H1 (cell line): Measurements from ENCODE around the gene CHCHD6. TPM values are rescaled to one million over a fixed set of nuclear protein-coding genes. Genes with fewer than 3 reads are reported as not detected.

Experiments
- CTCF ChIA-PET: fragments of 300-600 bp; sonication (Branson Sonifier 250); formaldehyde crosslinking; loops from one replicate; lab custom pipeline; 2021; ENCODE audit not compliant: partially characterized antibody; lab: Charles Lee
- POLR2A ChIA-PET: fragments of 300-600 bp; sonication (Branson Sonifier 250); formaldehyde crosslinking; loops from one replicate; lab custom pipeline; 2021; ENCODE audit warnings: inconsistent platforms; ENCODE audit not compliant: partially characterized antibody; lab: Charles Lee
- DNase-seq, 2 experiments: peaks; one replicate each; pipeline versions ENCODE4 v3.0.0 to v3.0.0-alpha.2; 2010 to 2022; ENCODE audit warnings: low spot score in 2 of 2, low read depth in 1 of 2, mixed read lengths in 1 of 2
- FAIRE-seq: peaks from 2 replicates; lab custom pipeline; 2011; peaks lifted over from hg19 to GRCh38; lab: Jason Lieb, UNC
- H2AFZ ChIP-seq: 2 replicates; pipeline ENCODE4 v1.8.1; 2012; ENCODE audit warnings: low read length, inconsistent platforms
- H2AK5ac ChIP-seq: 2 replicates; pipeline ENCODE4 v1.6.1; 2013; ENCODE audit warnings: low read depth, low read length
- H2BK120ac ChIP-seq: replicated peaks from 2 replicates; pipeline ENCODE3; 2013; ENCODE audit warnings: low read depth, low read length, inconsistent platforms
- H2BK12ac ChIP-seq: 2 replicates; pipeline ENCODE4 v1.6.1; 2013; ENCODE audit warnings: low read depth, low read length
- H2BK15ac ChIP-seq: 2 replicates; pipeline ENCODE4 v1.6.1; 2013; ENCODE audit warnings: low read length
- H2BK20ac ChIP-seq: 2 replicates; pipeline ENCODE4 v1.6.1; 2013; ENCODE audit warnings: low read length
- H2BK5ac ChIP-seq: 2 replicates; pipeline ENCODE4 v1.6.1; 2013; ENCODE audit warnings: low read depth, low read length
- H3K14ac ChIP-seq: 2 replicates; pipeline ENCODE4 v1.6.1; 2013; ENCODE audit warnings: inconsistent platforms; ENCODE audit not compliant: insufficient read length
- H3K18ac ChIP-seq: 2 replicates; pipeline ENCODE4 v1.6.1; 2013; ENCODE audit warnings: low read length; ENCODE audit errors: extremely low read depth
- H3K23ac ChIP-seq: 2 replicates; pipeline ENCODE4 v1.6.1; 2013; ENCODE audit warnings: inconsistent platforms; ENCODE audit not compliant: insufficient read length
- H3K23me2 ChIP-seq: 2 replicates; pipeline ENCODE4 v1.6.1; 2013; ENCODE audit warnings: low read depth, low read length
- H3K27ac ChIP-seq: 2 replicates; pipeline ENCODE4 v1.6.1; 2011; ENCODE audit warnings: low read depth, low read length, inconsistent platforms
- H3K27me3 ChIP-seq, 4 experiments: replicated peaks in 1 of 4; 1 replicate in 1 of 4; 2 replicates in 3 of 4; pipeline versions ENCODE4 v1.6.1 to v1.8.1; 2011 to 2013; ENCODE audit warnings: low read length in 3 of 4, mild to moderate bottlenecking in 3 of 4, inconsistent platforms in 2 of 4, mixed read lengths in 2 of 4, moderate library complexity in 1 of 4; ENCODE audit not compliant: control insufficient read depth in 3 of 4, insufficient read depth in 3 of 4; ENCODE audit errors: extremely low read depth in 1 of 4
- H3K36me3 ChIP-seq, 4 experiments: 2 replicates each; pipeline versions ENCODE4 v1.6.1 to v1.8.1; 2011 to 2013; ENCODE audit warnings: mild to moderate bottlenecking in 4 of 4, low read length in 3 of 4, moderate library complexity in 2 of 4, control low read depth in 1 of 4, inconsistent platforms in 1 of 4; ENCODE audit not compliant: insufficient read depth in 4 of 4, control insufficient read depth in 2 of 4
- H3K4ac ChIP-seq: replicated peaks from 2 replicates; pipeline ENCODE3; 2013; ENCODE audit warnings: low read length, low read depth, mixed read lengths, inconsistent platforms; ENCODE audit not compliant: insufficient read length
- H3K4me1 ChIP-seq, 4 experiments: replicated peaks in 1 of 4; 1 replicate in 1 of 4; 2 replicates in 3 of 4; pipeline versions ENCODE4 v1.6.1 to v1.8.1; 2011 to 2013; ENCODE audit warnings: low read length in 3 of 4, inconsistent platforms in 2 of 4, mixed read lengths in 1 of 4; ENCODE audit not compliant: insufficient read depth in 4 of 4, control insufficient read depth in 3 of 4
- H3K4me2 ChIP-seq, 2 experiments: 2 replicates each; pipeline versions ENCODE4 v1.6.1 to v1.8.1; 2011 to 2013; ENCODE audit warnings: low read depth in 2 of 2, low read length in 2 of 2, control low read depth in 1 of 2, inconsistent platforms in 1 of 2, mild to moderate bottlenecking in 1 of 2; ENCODE audit not compliant: insufficient read depth in 1 of 2
- H3K4me3 ChIP-seq, 4 experiments: fragments of 200-600, 300-600 bp in 1 of 4; sonication (generic), shearing (Covaris generic), sonication (Bioruptor Twin) in 1 of 4; 2 replicates each; pipeline versions ENCODE4 v1.5.1 to v1.8.1; 2011 to 2016; ENCODE audit warnings: low read length in 4 of 4, low read depth in 3 of 4, control low read depth in 2 of 4, inconsistent platforms in 2 of 4, mild to moderate bottlenecking in 2 of 4, mixed read lengths in 1 of 4, moderate library complexity in 1 of 4; ENCODE audit not compliant: insufficient read depth in 2 of 4; ENCODE audit errors: extremely low read depth in 1 of 4
- H3K56ac ChIP-seq: replicated peaks from 2 replicates; pipeline ENCODE3; 2013; ENCODE audit warnings: low read depth, mild to moderate bottlenecking, mixed read lengths, low read length, inconsistent platforms; ENCODE audit not compliant: insufficient read length
- H3K79me1 ChIP-seq: 2 replicates; pipeline ENCODE4 v1.6.1; 2013; ENCODE audit warnings: low read depth, low read length, control low read depth
- H3K79me2 ChIP-seq, 2 experiments: 2 replicates each; pipeline versions ENCODE4 v1.6.1 to v1.8.1; 2012 to 2013; ENCODE audit warnings: low read length in 2 of 2, mild to moderate bottlenecking in 2 of 2, inconsistent platforms in 1 of 2; ENCODE audit not compliant: insufficient read depth in 2 of 2, control insufficient read depth in 1 of 2
- H3K9ac ChIP-seq, 4 experiments: replicated peaks in 1 of 4; 1 replicate in 1 of 4; 2 replicates in 3 of 4; pipeline versions ENCODE4 v1.6.1 to v1.8.1; 2011 to 2013; ENCODE audit warnings: low read depth in 3 of 4, low read length in 3 of 4, control low read depth in 2 of 4, mild to moderate bottlenecking in 2 of 4, moderate library complexity in 2 of 4, inconsistent platforms in 1 of 4; ENCODE audit errors: extremely low read depth in 1 of 4
- H3K9me3 ChIP-seq, 2 experiments: 2 replicates each; pipeline versions ENCODE4 v1.6.1 to v1.8.1; 2012 to 2013; ENCODE audit warnings: mild to moderate bottlenecking in 2 of 2, moderate library complexity in 2 of 2, control low read depth in 1 of 2, inconsistent platforms in 1 of 2, low read depth in 1 of 2, low read length in 1 of 2, mixed read lengths in 1 of 2; ENCODE audit not compliant: insufficient read depth in 2 of 2
- H4K20me1 ChIP-seq, 2 experiments: replicated peaks in 1 of 2; 2 replicates each; pipeline versions ENCODE3 to v1.8.1; 2011 to 2013; ENCODE audit warnings: inconsistent platforms in 2 of 2, low read length in 2 of 2, mild to moderate bottlenecking in 1 of 2; ENCODE audit not compliant: insufficient read depth in 2 of 2, control insufficient read depth in 1 of 2
- H4K5ac ChIP-seq: 2 replicates; pipeline ENCODE4 v1.6.1; 2013; ENCODE audit warnings: low read length, low read depth, mixed read lengths, inconsistent platforms; ENCODE audit not compliant: insufficient read length
- H4K8ac ChIP-seq: 2 replicates; pipeline ENCODE4 v1.8.0; 2013; ENCODE audit warnings: mild to moderate bottlenecking, moderate library complexity, low read length, inconsistent platforms; ENCODE audit not compliant: insufficient read depth; ENCODE audit errors: extremely low read depth
- H4K91ac ChIP-seq: replicated peaks from 2 replicates; pipeline ENCODE3; 2013; ENCODE audit warnings: low read length, mixed read lengths, inconsistent platforms; ENCODE audit not compliant: insufficient read length
- WGBS, 2 experiments: shearing (Covaris generic) in 1 of 2; methylation state at CpG; one replicate each; pipeline versions ENCODE4 v1.1.6 to v1.1.7; 2013 to 2015; ENCODE audit warnings: low lambda C conversion rate in 2 of 2, mixed read lengths in 2 of 2, inconsistent platforms in 1 of 2, low coverage in 1 of 2, missing lambda C conversion rate in 1 of 2; ENCODE audit not compliant: insufficient replicate concordance in 2 of 2, insufficient coverage in 1 of 2, insufficient read length in 1 of 2; ENCODE audit errors: extremely low coverage in 1 of 2, missing lambda C conversion rate in 1 of 2; 5-methylcytosine and 5-hydroxymethylcytosine counted together
- polyA plus RNA-seq, 7 experiments: library from polyadenylated mRNA; depleted of rRNA in 3 of 7; stranded (reverse) in 5 of 7; unstranded in 2 of 7; fragments of >200 nt in 5 of 7; fragments of 200-250 nt in 2 of 7; gene quantifications; 1 replicate in 5 of 7; 2 replicates in 1 of 7; 4 replicates in 1 of 7; pipeline versions ENCODE4 v1.2.1 to v1.2.3, GENCODE V29; 2011 to 2013; ENCODE audit warnings: missing spikeins in 2 of 7, mixed read lengths in 2 of 7
- total RNA-seq: library from RNA; stranded (reverse); fragmentation: NEBNext Ultra II Directional; extraction: Animal tissue kit (Norgen Biotek cat#: 25700); gene quantifications from 2 replicates; pipeline ENCODE4 v1.2.1, GENCODE V29; 2021

Gene CHCHD6
- total and polyA plus RNA-seq, 2 of the 8 experiments (the other 6 are each of a cell fraction or from before 2014, with no cell fraction given) = 32.4 to 37.6 TPM

DNA sequence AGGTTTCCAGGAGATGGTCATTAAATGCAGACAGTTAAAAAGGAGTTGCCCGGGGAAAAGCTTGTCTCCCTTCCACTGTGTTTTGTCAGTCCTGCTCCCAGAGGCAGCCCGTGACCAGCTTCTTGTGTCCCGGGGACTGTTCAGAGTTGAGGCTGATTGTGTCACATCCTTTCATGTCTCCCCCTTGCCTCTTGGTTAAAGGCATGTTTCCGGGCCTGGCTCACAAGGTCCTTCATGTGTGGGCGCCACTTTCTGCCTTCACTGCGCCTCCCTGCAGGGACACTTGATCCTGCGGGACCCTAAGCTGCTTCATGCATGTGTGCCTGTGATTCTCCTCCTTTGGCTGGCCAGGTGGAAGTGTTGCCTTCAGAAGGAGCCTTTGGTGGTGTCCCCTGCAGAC is 9.2 kb downstream of the CHCHD6 start:
- no peak overlapping the region for H3K4ac ChIP-seq
- H4K5ac ChIP-seq = no peak overlapping the region
- H4K91ac ChIP-seq = no peak overlapping the region
- H3K79me1 ChIP-seq = peaks cover 6% of the 10 kb centered on the region
- H3K9ac ChIP-seq = no peak overlapping the region
- FAIRE-seq (no peak), DNase-seq (no peak)
- no peak overlapping the region for H2BK15ac ChIP-seq
- ChIA-PET POLR2A (interaction anchor here (0.8 to 1.4 kb wide), 2 partner anchors 9 to 61 kb away, joined by 3 to 5 read pairs; partner anchors contain the start of gene CHCHD6), CTCF (interaction anchor here (0.7 to 1.8 kb wide), 10 partner anchors 8 to 578 kb away, joined by 3 to 7 read pairs (median 4); partner anchors contain the start of gene CHCHD6)
- H2AK5ac ChIP-seq = no peak overlapping the region
- peaks cover 0 to 55% of the 10 kb centered on the region in 2 experiments; a peak in 2 of 4 replicates for H3K79me2 ChIP-seq
- peaks cover 4 to 6% of the 10 kb centered on the region in 2 experiments for H4K20me1 ChIP-seq
- H3K27me3 ChIP-seq = no peaks in the 10 kb centered on the region
- H3K27ac ChIP-seq = no peak overlapping the region
- H2BK120ac ChIP-seq = no peak overlapping the region
- H2BK12ac ChIP-seq = no peak overlapping the region
- H3K4me2 ChIP-seq = no peak overlapping the region
- no peak overlapping the region for H2BK5ac ChIP-seq
- no peak overlapping the region for H3K56ac ChIP-seq
- no peak overlapping the region for H3K23ac ChIP-seq
- no peak overlapping the region for H3K18ac ChIP-seq
- no peak overlapping the region for H3K14ac ChIP-seq
- no peak overlapping the region for H3K4me3 ChIP-seq
- no peaks in the 10 kb centered on the region for H3K23me2 ChIP-seq
- 95% methylated on average over 7 of the region's 7 CpGs; no CpG with 5 or more reads in 1 of the 2 experiments for WGBS, 2 experiments
- no peak overlapping the region for H4K8ac ChIP-seq
- H3K4me1 ChIP-seq = peaks cover 0 to 3% (median 0%) of the 10 kb centered on the region in 4 experiments; a peak in 1 of 7 replicates
- no peak overlapping the region for H2AFZ ChIP-seq
- H2BK20ac ChIP-seq = no peak overlapping the region
- H3K9me3 ChIP-seq = no peaks in the 10 kb centered on the region
- no peaks in the 10 kb centered on the region for H3K36me3 ChIP-seq
